Stimulated activated CD4-positive, alpha-beta T cell treated with anti-CD3 and anti-CD28 coated beads, TNF-alpha, amount 100 ng/mL, for 1 hour (primary cell): Measurements from ENCODE around the gene COL2A1.

Experiments
- DNase-seq, 3 donors: peaks; one replicate each; pipeline ENCODE4 v3.0.0-alpha.2; 2020; ENCODE audit warnings: low read depth in 3 of 3, low spot score in 1 of 3

The COL2A1 gene

DNA sequence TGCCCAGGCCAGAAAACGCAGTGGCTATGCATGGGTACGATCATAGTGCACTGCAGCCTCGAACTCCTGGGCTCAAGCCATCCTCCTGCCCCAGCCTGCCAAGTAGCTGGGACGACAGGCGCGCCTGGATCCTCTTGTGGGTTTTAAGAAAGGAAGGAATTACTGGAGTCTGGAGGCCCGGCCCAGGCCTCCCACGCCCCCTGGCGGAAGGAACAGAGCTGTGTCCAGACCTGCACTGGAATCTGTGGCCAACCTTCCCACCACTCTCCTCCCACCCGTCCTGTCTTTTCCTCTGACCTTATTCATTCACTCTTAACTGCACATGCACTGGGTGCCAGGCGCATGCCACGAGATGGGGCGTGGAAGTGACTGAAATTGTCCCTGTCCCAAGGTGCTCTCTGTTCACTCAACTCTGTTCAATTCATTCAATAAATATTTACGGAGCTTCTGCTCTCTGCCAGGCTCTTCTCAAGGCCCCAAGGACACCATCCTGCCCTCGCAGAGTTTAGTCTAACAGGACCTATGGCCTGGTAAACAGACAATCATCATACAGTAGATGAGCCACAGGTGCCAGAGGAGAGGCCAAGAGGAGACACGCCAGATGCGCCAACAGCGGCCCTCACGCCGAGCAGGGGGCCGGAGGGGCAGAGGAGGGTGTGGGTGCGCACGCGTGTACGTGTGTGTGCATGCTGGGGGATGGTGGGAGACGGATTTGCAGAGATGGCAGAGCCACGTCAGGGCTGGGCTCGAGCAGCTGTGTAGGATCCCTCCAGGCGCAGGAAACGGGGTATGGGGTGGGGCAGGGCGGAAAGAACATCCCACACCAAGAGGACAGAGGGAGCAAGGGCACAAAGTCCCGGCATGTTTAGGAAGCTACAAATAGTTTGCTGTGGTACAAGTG, 54.6 kb downstream of the COL2A1 start:
- peak in 1 of 3 donors; percentile 42 for DNase-seq

DNA sequence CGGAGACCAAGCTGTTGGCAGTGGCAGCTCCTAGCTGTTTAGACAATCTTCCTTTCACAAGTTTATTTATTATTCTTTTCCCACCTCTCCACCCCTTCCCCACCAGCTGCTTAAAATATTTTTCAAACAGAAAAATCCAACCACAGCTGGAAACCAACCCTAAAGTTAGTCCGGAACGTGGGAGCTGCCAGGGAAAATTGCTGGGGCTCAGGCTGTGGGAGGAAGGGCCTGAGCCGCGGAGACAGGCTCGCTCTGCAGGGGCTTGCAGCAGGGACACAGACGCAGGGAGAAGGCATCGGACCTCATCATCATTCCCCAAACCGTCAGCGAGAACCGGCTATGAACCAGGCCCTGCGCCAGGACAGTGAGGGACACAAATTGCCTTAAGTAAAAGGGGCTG, 56.9 kb downstream of the COL2A1 start:
- no peak for DNase-seq

DNA sequence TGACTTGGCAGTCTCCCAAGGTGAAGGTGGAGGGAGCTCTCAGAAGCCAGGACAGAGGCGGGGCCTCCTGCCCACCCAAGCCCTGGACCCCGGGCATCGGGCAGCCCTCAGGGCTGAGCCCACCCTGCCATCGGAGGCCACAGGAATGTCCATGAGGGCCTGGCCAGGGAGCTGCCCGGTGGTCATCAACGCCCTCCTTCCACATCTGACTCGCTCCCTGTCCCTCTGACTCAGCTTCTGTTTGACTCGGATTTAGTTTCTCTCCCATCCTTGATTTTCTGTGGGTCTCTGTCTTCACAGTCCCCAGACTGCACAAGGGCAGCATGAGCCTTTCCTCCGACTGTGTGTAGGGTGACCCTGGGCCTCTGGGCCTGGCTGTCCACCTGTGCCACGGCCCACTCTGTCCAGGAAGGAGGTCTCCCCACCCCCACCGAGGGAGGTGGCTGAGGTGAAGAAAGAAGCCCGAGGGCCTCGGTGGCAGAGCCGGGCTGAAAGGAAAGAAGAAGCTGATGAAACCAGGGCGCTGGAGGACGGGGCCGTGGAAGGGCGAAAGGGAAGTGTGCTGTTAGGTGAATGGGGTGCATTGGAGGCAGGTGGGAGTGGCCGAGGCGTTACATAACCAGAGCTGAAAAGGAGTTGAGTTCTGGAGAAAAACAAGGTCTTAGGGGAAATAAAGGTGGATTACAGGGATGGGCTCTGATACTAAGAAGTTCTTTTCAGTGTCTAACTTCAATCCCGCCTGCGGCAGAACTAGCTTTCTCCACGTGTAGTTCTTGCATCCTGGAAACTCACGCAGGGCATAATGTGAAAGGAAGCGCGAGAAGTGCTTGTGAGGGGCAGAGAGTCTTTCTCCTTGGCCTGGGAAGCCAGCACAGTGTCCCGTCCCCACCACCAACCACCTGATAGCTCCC, 57.6 kb downstream of the COL2A1 start:
- no peak for DNase-seq

DNA sequence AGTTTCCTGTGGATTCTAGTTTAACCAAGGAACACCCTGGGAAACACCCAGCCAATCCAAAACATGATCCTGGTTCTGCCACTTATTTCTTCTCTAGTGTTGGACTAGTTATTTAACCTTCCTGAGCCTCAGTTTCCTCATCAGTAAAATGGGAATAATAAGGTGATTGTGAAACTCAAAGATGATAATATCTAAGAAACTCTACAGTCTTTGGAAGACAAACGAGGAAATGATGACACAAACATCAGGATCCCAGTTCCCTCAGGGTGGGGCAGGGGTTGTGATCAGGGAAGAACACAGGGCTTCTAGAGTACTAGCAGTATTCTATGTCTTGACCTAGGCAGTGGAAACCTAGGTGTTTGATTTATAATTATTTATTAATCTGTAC, 58.9 kb downstream of the COL2A1 start:
- DNase-seq = no peak

DNA sequence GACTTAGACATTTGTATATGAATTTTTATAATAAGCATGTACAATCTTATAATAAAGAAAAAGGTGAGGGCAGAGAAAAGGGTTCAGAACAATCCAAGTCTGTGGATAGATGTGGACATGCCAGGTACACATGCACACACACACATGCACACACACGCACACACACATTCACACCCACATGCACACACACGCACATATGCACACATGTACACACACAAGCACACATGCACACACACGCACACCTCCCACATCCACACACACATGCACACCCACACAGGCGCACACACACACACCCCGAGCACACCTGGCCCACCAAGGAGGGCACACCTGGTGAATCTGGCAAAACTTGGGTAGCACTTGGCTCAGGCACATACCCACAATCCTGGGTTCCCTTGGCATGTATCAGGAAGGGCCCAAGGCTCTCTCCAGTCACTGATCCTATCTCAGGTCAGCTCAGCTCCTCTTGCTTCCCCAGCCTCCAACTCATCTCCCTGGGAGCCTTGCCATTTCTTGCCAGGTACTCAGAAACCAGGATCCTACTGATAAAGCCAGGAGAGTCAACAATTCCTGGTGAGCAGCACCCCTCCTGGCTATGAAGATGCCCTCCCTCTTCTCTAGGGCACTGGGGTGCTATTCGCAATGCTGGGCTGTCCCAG, 59.5 kb downstream of the COL2A1 start:
- DNase-seq = no peak

DNA sequence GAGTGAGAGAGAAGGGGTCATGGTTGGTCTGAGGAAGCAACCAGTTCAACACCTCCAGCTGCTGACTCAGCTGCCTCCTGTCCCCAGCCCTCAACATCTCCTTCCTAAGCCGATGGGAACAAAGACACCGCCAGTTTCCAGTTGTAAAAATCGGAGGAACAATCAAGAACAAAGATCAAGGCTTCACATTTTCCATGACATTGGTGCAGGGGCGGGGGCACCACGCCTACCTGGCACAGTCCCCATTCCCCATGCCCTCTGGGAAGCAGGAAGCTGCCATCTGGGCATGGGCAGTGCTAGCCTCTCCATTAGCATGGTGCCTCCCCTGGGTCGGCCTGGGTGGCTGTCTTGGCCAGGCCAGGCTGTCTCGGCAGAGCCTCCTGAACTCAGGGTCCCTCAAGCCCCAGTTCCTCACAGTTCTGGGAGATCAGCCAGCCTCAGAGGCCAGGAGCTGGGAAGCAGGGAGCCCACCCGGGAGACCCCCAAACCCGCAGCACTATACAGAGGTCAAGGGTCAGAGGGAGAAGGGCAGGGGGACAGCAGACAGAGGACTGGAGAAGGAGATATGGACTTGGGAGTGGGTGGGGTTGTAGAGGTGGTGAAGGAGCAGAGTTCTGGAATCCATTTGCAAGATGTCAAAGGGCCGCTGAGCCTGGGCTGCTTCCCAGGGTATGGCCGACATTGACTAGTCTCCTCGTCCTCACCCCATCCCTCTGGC, 60.5 kb downstream of the COL2A1 start:
- DNase-seq = no peak

DNA sequence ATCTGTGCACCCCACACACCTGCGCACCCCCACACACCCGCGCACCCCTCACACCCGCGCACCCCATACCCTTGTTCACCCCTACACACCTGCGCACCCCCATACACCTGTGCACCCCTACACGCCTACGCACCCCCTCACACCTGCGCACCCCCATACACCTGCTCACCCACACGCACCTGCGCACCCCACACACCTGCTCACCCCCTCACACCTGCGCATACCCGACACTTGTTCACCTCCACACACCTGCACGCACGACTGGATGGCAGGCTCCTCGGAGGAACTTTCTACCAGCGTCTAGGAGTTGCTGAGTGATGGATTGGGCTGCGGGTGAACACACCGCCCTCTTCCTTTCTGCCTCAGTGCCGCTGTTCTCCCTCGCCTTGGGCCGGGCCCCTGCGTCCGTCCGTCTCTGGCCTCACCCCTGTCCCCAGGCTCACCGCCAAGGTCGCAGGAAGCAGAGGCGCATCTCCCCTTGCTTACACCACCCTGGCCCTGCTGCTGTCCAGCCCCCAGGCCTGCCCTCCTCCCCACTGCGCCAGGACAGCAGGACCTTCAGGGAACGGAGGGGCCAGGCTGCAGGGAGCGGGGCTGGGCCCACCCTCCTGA, 61.6 kb downstream of the COL2A1 start:
- no peak for DNase-seq

DNA sequence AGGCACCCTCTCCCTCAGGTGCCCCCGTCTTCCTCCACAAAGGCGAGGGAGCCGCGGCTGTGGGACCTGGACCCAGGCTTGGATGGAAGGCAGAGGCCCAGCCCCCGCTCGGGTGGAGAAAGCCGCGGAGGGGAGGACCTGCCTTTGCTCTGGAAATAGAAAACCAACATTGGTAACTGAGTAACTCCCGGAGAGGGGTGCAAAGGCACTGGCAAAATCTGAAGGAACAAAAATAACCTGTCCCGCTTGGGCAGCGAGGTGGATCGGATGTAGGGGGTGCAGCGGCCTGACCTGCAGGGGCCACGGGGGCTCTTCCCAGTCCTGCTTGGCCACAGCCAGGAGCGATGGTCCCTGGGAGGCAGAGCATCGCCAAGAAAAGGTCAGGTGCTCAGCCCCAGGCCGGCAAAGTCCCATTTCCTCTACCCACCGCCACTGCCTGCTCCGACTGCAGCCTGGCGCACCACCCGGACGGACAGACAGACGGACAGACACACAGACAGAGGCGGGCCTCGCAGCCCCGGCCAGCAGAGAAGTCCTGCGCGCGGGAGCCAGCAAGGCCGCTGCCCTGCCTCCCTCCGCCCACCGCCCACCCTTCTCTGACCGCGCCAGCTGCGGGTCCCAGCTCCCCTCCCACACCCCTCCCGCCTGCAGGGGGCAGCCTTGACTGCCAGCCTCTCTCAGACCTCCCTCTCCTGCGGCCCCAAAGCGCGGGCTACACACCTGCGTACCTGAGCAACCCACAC, 62.2 kb downstream of the COL2A1 start:
- DNase-seq = peak in 1 of 3 donors; percentile 23

DNA sequence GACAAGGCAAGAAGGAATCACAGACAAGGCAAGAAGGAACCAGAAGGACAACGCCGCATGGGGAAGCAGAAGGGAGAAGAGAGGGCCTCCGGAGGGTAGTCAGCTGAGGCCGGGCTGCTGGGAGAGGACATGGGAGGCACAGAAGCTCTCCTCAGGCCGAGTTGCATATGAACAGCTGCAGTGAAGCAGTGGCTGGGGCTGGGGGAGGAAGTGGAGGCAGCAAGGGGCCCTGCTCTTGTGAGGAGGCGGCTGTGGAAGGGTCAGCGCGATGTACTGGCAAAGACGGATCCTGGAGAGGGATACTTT, 62.8 kb downstream of the COL2A1 start:
- no peak for DNase-seq

DNA sequence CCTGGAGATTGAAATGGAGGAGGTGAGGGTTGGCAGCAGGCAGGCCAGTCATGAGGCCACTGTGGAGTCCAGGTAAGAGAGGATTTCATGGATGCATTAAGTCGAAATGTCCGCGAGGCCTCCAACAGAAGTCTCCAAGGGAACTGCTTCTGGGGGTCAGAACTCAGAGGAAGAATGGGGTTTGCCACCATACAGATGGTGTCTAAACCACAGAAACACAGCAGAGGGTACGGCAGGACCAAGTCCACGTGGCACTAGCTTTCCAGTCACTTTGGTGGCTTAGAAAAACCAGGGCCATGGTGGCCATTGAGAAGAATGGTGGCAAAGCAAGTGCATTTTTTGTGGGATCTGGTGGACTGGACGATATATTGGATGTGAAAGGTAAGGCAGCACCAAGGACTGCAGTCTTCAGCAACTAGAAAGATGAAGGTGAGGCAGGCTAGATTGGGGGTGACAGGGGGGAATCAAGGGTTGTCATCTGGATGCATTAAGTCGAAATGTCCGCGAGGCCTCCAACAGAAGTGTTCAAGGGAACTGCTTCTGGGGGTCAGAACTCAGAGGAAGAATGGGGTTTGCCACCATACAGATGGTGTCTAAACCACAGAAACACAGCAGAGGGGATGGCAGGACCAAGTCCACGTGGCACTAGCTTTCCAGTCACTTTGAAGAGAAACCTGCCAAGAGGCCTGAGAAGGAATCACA, 63.4 kb downstream of the COL2A1 start:
- no peak for DNase-seq

DNA sequence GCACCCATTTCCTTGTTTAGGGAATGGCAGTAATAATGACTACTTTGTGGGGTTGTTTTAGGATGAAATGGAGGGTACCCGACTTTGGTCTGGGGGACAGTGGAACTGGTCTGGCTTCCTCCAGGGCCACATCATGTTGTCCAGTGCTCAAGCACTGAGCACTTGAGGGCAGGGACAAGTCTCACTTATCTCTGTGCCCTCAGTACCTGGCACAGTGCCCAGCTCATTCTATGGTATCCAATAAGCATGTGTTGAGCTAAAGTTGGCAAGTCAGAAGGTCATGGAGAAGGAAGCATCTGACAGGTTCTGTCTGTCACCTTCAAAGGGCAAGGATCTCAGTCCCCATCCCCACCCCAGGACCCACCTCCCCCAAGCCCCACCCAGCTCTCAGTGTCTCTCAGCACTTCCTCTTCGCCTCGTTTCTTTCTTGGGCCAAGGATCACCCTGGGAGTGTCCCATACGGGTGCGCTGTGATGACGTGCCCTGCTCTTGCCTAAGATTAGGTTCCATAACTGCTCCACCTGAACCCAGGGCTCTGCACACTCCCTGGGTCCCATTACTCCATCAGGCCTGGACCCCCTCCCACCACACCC, 65.2 kb downstream of the COL2A1 start:
- no peak for DNase-seq

DNA sequence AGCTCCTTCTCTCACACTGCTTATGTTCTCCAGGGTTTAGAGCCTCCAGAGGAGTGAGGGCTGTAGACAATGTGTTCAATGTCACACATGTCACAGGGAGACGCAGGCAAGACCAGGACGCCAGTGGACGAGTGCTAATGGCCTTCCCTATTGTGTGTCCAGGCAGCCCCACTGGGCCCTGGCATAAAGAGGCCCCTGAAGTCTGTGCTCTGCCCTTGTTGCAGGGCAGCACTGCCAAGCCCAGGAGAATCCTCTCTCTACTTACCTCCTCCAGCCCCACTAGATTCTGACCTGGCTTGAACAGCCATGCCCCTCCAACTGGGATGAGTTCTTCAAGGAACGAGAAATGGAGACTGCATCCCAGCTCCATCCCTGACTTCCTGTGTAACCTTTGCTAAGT, 65.7 kb downstream of the COL2A1 start:
- DNase-seq = no peak

DNA sequence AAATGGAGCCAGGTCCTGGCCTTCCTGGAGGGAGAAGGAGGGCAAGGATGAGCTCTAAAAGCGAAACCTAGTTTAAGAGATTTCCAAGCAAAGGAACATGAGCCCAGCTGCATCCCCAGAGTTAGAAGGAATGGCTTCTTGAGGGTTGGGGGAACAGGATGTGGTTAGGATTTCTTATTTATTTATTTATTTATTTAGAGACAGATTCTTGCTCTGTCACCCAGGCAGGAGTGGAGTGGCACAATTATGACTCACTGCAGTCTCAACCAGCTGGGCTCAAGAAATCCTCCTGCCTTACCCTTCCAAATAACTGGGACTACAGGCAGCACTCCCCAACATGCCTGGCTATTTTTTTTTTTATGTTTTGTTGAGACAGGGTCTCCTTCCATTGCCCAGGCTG, 66.2 kb downstream of the COL2A1 start:
- DNase-seq = no peak

DNA sequence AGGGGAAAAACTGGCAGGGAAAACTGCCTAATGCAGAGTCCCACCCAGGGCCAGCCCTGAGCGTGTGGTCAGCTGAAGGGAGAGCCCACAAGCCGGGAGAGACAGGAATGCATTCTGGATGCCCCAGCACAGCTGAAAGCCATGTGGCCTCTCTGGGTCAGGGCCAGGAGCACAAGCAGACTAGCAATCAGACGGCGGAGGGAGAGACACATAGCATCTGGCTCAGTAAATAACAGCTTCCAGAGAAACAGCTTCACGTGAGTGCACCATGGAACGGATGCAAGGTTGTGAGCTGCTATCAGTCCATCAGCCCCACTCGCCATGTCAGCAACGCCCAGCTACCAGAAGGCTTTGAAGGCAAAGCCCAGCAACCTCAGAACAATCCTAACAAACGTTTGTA, 69.1 kb downstream of the COL2A1 start:
- DNase-seq = no peak

DNA sequence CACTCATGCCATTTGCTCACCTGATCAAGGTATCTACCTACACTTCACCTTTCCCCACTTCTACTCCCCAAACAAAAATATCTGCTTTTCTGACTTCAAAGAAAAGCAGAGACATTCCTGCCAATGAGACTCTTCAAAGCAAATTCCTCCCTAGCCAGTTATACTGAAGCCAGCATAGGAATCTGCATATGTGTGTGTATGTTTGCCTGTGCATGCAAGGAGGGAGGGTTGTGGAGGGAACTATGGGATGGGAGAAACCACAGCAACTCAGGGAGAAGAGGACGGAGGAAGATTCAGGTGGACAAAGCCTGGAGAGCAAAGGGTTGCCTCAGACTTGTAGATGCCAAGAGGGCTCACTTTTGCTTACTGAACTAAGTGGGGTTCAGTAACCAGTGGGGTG, 73.1 kb downstream of the COL2A1 start:
- DNase-seq = no peak

DNA sequence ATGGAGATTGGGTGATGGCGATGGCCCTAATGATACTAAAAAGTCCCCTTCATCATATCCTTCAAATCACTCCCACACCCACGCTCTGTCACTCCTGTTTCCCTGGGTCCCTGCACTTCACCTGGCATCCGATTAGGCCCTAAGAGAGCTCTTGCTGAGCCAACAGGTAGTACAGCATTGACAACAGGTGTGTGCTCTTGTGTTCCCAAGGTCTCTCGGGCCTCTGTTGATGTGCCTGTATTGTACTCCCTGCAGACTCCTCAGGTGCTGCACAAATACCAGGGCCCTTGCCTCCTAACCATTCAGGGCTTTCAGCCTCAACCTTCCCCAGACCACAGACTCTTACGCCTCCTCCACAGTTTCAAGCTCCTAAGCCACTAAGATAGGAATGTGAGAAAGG, 73.6 kb downstream of the COL2A1 start:
- no peak for DNase-seq

DNA sequence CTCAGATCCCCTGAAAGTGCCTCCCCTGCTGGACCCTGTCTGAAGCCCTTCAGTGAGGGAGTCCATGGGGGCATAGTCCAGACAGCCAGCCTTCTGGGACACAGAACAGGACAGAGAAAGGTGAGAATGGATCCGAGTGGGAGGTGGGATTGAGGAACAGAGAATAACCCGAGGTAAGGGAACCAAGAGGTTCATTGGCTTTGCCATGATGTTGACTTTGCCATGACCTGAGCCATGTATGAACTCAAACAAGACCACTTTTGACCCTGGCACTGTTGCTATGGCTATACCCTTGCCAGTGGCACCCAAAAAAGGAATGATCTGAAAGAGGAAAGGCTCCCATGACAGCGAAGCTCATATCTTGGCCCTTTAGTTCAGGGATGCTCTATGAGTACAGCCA, 76.9 kb downstream of the COL2A1 start:
- no peak for DNase-seq
